ENCODE measurements around the gene SHISA8. TPM values are rescaled to one million over a fixed set of nuclear protein-coding genes. Genes with fewer than 3 reads are reported as not detected.

The SHISA8 gene
- total RNA-seq, 2 experiments from 2014 or later = 0.56 to 0.60 TPM

GRCh38 chr22:41899110-41899509 is 15.8 kb downstream of the SHISA8 start:
- Histone ChIP-seq H3K9me3 (ENCODE audit: control insufficient read depth in 1 of 2, insufficient read depth in 1 of 2, low read length in 2 of 2) (no peaks in the 10 kb centered on the region), H3K36me3 (ENCODE audit: insufficient read depth, low read length) (peaks cover 60% of the 10 kb centered on the region), H3K27me3 (ENCODE audit: control insufficient read depth in 1 of 2, insufficient read depth in 2 of 2, low read length in 2 of 2) (no peaks in the 10 kb centered on the region), H3K4me1 (ENCODE audit: insufficient read depth, low read length) (peaks cover 6% of the 10 kb centered on the region), H3K27ac (ENCODE audit: low read depth in 1 of 2, low read length in 2 of 2) (no peak overlapping the region), H3K4me3 (ENCODE audit: low read length) (no peak overlapping the region)
- Mint-ChIP-seq H3K27me3 (no peaks in the 10 kb centered on the region), H3K36me3 (ENCODE audit: low read depth) (peaks cover 64% of the 10 kb centered on the region), H3K4me3 (no peak overlapping the region), H3K9me3 (no peaks in the 10 kb centered on the region), H3K4me1 (ENCODE audit: low read depth) (no peaks in the 10 kb centered on the region), H3K27ac (no peak overlapping the region)
- no peak for ATAC-seq (ENCODE audit: poor library complexity)
- TF ChIP-seq, protein P1, sequence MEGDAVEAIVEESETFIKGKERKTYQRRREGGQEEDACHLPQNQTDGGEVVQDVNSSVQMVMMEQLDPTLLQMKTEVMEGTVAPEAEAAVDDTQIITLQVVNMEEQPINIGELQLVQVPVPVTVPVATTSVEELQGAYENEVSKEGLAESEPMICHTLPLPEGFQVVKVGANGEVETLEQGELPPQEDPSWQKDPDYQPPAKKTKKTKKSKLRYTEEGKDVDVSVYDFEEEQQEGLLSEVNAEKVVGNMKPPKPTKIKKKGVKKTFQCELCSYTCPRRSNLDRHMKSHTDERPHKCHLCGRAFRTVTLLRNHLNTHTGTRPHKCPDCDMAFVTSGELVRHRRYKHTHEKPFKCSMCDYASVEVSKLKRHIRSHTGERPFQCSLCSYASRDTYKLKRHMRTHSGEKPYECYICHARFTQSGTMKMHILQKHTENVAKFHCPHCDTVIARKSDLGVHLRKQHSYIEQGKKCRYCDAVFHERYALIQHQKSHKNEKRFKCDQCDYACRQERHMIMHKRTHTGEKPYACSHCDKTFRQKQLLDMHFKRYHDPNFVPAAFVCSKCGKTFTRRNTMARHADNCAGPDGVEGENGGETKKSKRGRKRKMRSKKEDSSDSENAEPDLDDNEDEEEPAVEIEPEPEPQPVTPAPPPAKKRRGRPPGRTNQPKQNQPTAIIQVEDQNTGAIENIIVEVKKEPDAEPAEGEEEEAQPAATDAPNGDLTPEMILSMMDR (IDR thresholded peaks at IDR 0.05) = no peak
- intact Hi-C loops (cut with DNase I, micrococcal nuclease) = no loop called here
- ChIA-PET POLR2A (no interaction called here), CTCF (no interaction called here)
- DNase-seq = no peak

GRCh38 chr22:41898645-41899044 is 16.2 kb downstream of the SHISA8 start:
- DNase-seq (no peak), ATAC-seq (ENCODE audit: poor library complexity) (no peak)
- H3K4me1 ChIP-seq (ENCODE audit: insufficient read depth, low read length) = peaks cover 6% of the 10 kb centered on the region
- H3K27ac ChIP-seq (ENCODE audit: low read depth in 1 of 2, low read length in 2 of 2) = no peak overlapping the region
- H3K36me3 ChIP-seq (ENCODE audit: insufficient read depth, low read length) = peaks cover 60% of the 10 kb centered on the region
- H3K4me3 Mint-ChIP-seq = no peak overlapping the region
- H3K36me3 Mint-ChIP-seq (ENCODE audit: low read depth) = peaks cover 64% of the 10 kb centered on the region
- no peaks in the 10 kb centered on the region for H3K9me3 Mint-ChIP-seq
- ChIA-PET CTCF (no interaction called here), POLR2A (no interaction called here)
- no peaks in the 10 kb centered on the region for H3K9me3 ChIP-seq (ENCODE audit: control insufficient read depth in 1 of 2, insufficient read depth in 1 of 2, low read length in 2 of 2)
- intact Hi-C loops (cut with DNase I, micrococcal nuclease) = no loop called here
- no peaks in the 10 kb centered on the region for H3K27me3 Mint-ChIP-seq
- no peaks in the 10 kb centered on the region for H3K4me1 Mint-ChIP-seq (ENCODE audit: low read depth)
- TF ChIP-seq, protein P1 (IDR thresholded peaks at IDR 0.05) = no peak
- no peak overlapping the region for H3K27ac Mint-ChIP-seq
- no peak overlapping the region for H3K4me3 ChIP-seq (ENCODE audit: low read length)
- H3K27me3 ChIP-seq (ENCODE audit: control insufficient read depth in 1 of 2, insufficient read depth in 2 of 2, low read length in 2 of 2) = no peaks in the 10 kb centered on the region

DNA sequence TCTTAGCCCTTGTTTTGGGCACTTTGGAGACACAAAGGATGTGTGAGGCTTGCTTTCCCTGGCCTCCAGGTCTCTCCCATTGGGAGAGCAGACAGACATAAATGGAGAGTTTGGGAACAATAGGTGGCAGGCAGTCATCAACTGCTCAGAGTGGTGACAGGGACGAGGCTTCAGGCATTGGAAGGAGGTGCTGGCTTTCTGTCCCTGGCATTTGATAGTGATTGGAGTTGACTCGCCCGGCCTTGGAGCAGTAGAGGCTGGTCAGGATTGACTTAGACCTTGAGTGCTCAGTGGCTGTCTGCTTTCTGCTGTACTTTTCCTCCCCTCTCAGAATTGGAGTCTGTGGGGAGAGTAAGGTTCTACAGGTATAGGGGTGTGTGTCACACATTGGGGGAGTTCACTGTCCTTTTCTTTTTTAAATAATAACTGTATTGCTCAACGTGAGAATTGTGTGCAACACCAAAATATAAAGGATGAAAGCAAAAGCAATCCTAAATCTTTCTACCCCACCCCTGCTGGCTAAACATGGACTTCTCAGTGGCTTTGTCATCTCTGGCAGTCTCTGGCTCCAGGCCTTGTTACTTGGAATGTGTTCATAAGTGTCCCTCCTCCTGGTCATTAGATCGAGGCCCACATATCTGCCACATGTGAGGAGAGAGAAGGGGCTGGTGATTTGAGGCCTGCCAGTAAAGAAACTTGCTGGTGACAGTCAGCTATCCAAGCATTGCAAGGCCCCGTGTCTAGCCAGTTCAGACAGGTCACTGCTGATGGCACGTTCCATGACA is 21.1 kb downstream of the SHISA8 start:
- Mint-ChIP-seq H3K4me3 (no peak overlapping the region), H3K27ac (no peak overlapping the region), H3K36me3 (ENCODE audit: low read depth) (peaks cover 84% of the 10 kb centered on the region), H3K27me3 (no peaks in the 10 kb centered on the region), H3K9me3 (no peaks in the 10 kb centered on the region), H3K4me1 (ENCODE audit: low read depth) (no peaks in the 10 kb centered on the region)
- ATAC-seq (ENCODE audit: poor library complexity) = no peak
- no peaks in the 10 kb centered on the region for H3K9me3 ChIP-seq (ENCODE audit: control insufficient read depth in 1 of 2, insufficient read depth in 1 of 2, low read length in 2 of 2)
- TF ChIP-seq, protein P1 (IDR thresholded peaks at IDR 0.05) = no peak
- intact Hi-C loops (cut with DNase I, micrococcal nuclease) = no loop called here
- CTCF ChIA-PET = no interaction called here
- H3K27ac ChIP-seq (ENCODE audit: low read depth in 1 of 2, low read length in 2 of 2) = no peak overlapping the region
- peaks cover 6% of the 10 kb centered on the region for H3K4me1 ChIP-seq (ENCODE audit: insufficient read depth, low read length)
- no peak overlapping the region for H3K4me3 ChIP-seq (ENCODE audit: low read length)
- no peak for DNase-seq
- H3K36me3 ChIP-seq (ENCODE audit: insufficient read depth, low read length) = peaks cover 67% of the 10 kb centered on the region
- no peaks in the 10 kb centered on the region for H3K27me3 ChIP-seq (ENCODE audit: control insufficient read depth in 1 of 2, insufficient read depth in 2 of 2, low read length in 2 of 2)
- POLR2A ChIA-PET = interaction anchor here (0.6 kb wide), 1 partner anchor 167 kb away, joined by 5 read pairs; no protein-coding TSS in a partner anchor
